IMR-90 (cell line): Measurements from ENCODE around the gene NXN. TPM values are rescaled to one million over a fixed set of nuclear protein-coding genes. Genes with fewer than 3 reads are reported as not detected.

Experiments
- ATAC-seq: fragments of 200-7000 bp; cut with Tn5 transposase; 2 replicates; pipeline ENCODE4 v1.9.1; 2020; ENCODE audit warnings: low read depth, mild to moderate bottlenecking, moderate library complexity
- BruUV-seq: library from RNA; stranded (reverse); fragments of 400-500 nt; replicated peaks from 2 replicates; lab custom pipeline; 2021; lab: Mats Ljungman, UMichigan
- CTCF ChIA-PET: fragments of 300-600 bp; formaldehyde crosslinking; extraction: SDS; loops from one replicate; lab custom pipeline; 2021; ENCODE audit warnings: antibody characterized with exemption; lab: Yijun Ruan, JAX
- POLR2A ChIA-PET: fragments of 300-600 bp; sonication (Branson Sonifier 250); formaldehyde crosslinking; loops from one replicate; lab custom pipeline; 2022; ENCODE audit warnings: antibody characterized with exemption; ENCODE audit not compliant: unreplicated experiment; lab: Charles Lee
- DNase-seq: peaks from one replicate; pipeline ENCODE4 v3.0.0; 2013
- H2AFZ ChIP-seq: replicated peaks from 2 replicates; pipeline ENCODE3; 2013; ENCODE audit warnings: low read length, mild to moderate bottlenecking; ENCODE audit not compliant: poor library complexity
- H2AK5ac ChIP-seq: 2 replicates; pipeline ENCODE4 v1.6.1; 2013; ENCODE audit warnings: low read depth, low read length, inconsistent platforms
- H2AK9ac ChIP-seq: replicated peaks from 2 replicates; pipeline ENCODE3; 2013; ENCODE audit warnings: mild to moderate bottlenecking, low read depth, low read length, moderate library complexity; ENCODE audit not compliant: poor library complexity
- H2BK120ac ChIP-seq: 2 replicates; pipeline ENCODE4 v1.6.1; 2013; ENCODE audit warnings: low read depth, low read length, inconsistent platforms
- H2BK15ac ChIP-seq: 3 replicates; pipeline ENCODE4 v1.6.1; 2013; ENCODE audit warnings: low read depth, low read length, inconsistent platforms
- H2BK20ac ChIP-seq: 2 replicates; pipeline ENCODE4 v1.6.1; 2013; ENCODE audit warnings: low read depth, mild to moderate bottlenecking, inconsistent platforms, low read length, moderate library complexity
- H2BK5ac ChIP-seq: 2 replicates; pipeline ENCODE4 v1.6.1; 2013; ENCODE audit warnings: mild to moderate bottlenecking, low read depth, low read length, inconsistent platforms; ENCODE audit not compliant: poor library complexity, severe bottlenecking
- H3K14ac ChIP-seq: replicated peaks from 2 replicates; pipeline ENCODE4 v1.6.1; 2013; ENCODE audit warnings: low read depth, low read length, inconsistent platforms
- H3K18ac ChIP-seq: 2 replicates; pipeline ENCODE4 v1.6.1; 2013; ENCODE audit warnings: low read depth, low read length, control low read depth
- H3K23ac ChIP-seq: 2 replicates; pipeline ENCODE4 v1.6.1; 2013; ENCODE audit warnings: low read depth, low read length, inconsistent platforms
- H3K27ac ChIP-seq: 2 replicates; pipeline ENCODE4 v1.5.1; 2013; ENCODE audit warnings: mild to moderate bottlenecking, control low read depth, low read length; ENCODE audit not compliant: insufficient read depth
- H3K27me3 ChIP-seq: 2 replicates; pipeline ENCODE4 v1.6.1; 2013; ENCODE audit warnings: low read length; ENCODE audit not compliant: control insufficient read depth, insufficient read depth
- H3K36me3 ChIP-seq: 2 replicates; pipeline ENCODE4 v1.6.1; 2013; ENCODE audit warnings: low read length, mixed read lengths; ENCODE audit not compliant: control insufficient read depth, insufficient read depth
- H3K4ac ChIP-seq: 2 replicates; pipeline ENCODE4 v1.6.1; 2013; ENCODE audit warnings: low read depth, low read length, inconsistent platforms
- H3K4me1 ChIP-seq: 2 replicates; pipeline ENCODE4 v1.6.1; 2013; ENCODE audit warnings: low read length, mixed read lengths; ENCODE audit not compliant: control insufficient read depth, insufficient read depth
- H3K4me2 ChIP-seq: 2 replicates; pipeline ENCODE4 v1.6.1; 2013; ENCODE audit warnings: low read depth, mild to moderate bottlenecking, control low read depth, low read length, moderate library complexity
- H3K4me3 ChIP-seq: 2 replicates; pipeline ENCODE4 v1.5.1; 2013; ENCODE audit warnings: low read depth, mild to moderate bottlenecking, control low read depth, low read length, moderate library complexity; ENCODE audit not compliant: insufficient read depth
- H3K56ac ChIP-seq: 2 replicates; pipeline ENCODE4 v1.6.1; 2013; ENCODE audit warnings: low read length, inconsistent platforms; ENCODE audit not compliant: insufficient read depth; ENCODE audit errors: extremely low read depth
- H3K79me1 ChIP-seq, 2 experiments: 2 replicates each; pipeline ENCODE4 v1.6.1; 2013; ENCODE audit warnings: low read length in 2 of 2, inconsistent platforms in 1 of 2, low read depth in 1 of 2
- H3K9ac ChIP-seq: 2 replicates; pipeline ENCODE4 v1.6.1; 2013; ENCODE audit warnings: low read depth, low read length, control low read depth
- H3K9me1 ChIP-seq: 2 replicates; pipeline ENCODE4 v1.6.1; 2013; ENCODE audit warnings: low read length, inconsistent platforms; ENCODE audit not compliant: insufficient read depth
- H3K9me3 ChIP-seq: 2 replicates; pipeline ENCODE4 v1.6.1; 2013; ENCODE audit warnings: low read length; ENCODE audit not compliant: control insufficient read depth, insufficient read depth
- H4K20me1 ChIP-seq: 2 replicates; pipeline ENCODE4 v1.6.1; 2013; ENCODE audit warnings: low read length, inconsistent platforms; ENCODE audit not compliant: insufficient read depth
- H4K5ac ChIP-seq: 2 replicates; pipeline ENCODE4 v1.6.1; 2013; ENCODE audit warnings: mild to moderate bottlenecking, low read depth, low read length, control low read depth
- H4K8ac ChIP-seq, 2 experiments: 2 replicates each; pipeline ENCODE4 v1.6.1; 2013; ENCODE audit warnings: low read depth in 2 of 2, low read length in 2 of 2, control low read depth in 1 of 2, inconsistent platforms in 1 of 2
- H4K91ac ChIP-seq: 2 replicates; pipeline ENCODE4 v1.6.1; 2013; ENCODE audit warnings: low read depth, low read length, inconsistent platforms; ENCODE audit not compliant: insufficient read depth
- BHLHE40 ChIP-seq: fragments of 150-350 bp; IDR thresholded peaks from 2 replicates; pipeline ENCODE4 v1.6.1; 2016; ENCODE audit warnings: mild to moderate bottlenecking, low read depth, low read length
- CEBPB ChIP-seq: IDR thresholded peaks from 2 replicates; pipeline ENCODE4 v1.6.1; 2012; ENCODE audit warnings: low read depth, low read length, improper control_type of control experiment
- CHD1 ChIP-seq: IDR thresholded peaks from 2 replicates; pipeline ENCODE4 v1.6.1; 2012; ENCODE audit warnings: low read depth, low read length, improper control_type of control experiment
- CTCF ChIP-seq: conservative IDR thresholded peaks from 2 replicates; pipeline ENCODE4 v1.5.1; 2012; ENCODE audit warnings: mild to moderate bottlenecking, low read depth, low read length, improper control_type of control experiment
- ELK1 ChIP-seq: fragments of 150-350 bp; IDR thresholded peaks from 2 replicates; pipeline ENCODE4 v1.6.1; 2016; ENCODE audit warnings: low read depth, mild to moderate bottlenecking, low read length, moderate library complexity, borderline replicate concordance
- FOS ChIP-seq: fragments of 150-350 bp; IDR thresholded peaks from 2 replicates; pipeline ENCODE4 v1.6.1; 2016; ENCODE audit warnings: low read depth, low read length
- MAFK ChIP-seq: IDR thresholded peaks from 2 replicates; pipeline ENCODE4 v1.6.1; 2012; ENCODE audit warnings: low read depth, low read length, improper control_type of control experiment
- MAZ ChIP-seq: IDR thresholded peaks from 2 replicates; pipeline ENCODE4 v1.6.1; 2012; ENCODE audit warnings: low read depth, mild to moderate bottlenecking, low read length, improper control_type of control experiment, moderate library complexity, borderline replicate concordance
- MXI1 ChIP-seq: IDR thresholded peaks from 2 replicates; pipeline ENCODE4 v1.6.1; 2012; ENCODE audit warnings: low read depth, mild to moderate bottlenecking, low read length, moderate library complexity, borderline replicate concordance
- NFE2L2 ChIP-seq: fragments of 150-350 bp; IDR thresholded peaks from 2 replicates; pipeline ENCODE4 v1.6.1; 2016; ENCODE audit warnings: low read depth, mild to moderate bottlenecking, low read length
- POLR2A ChIP-seq: IDR thresholded peaks from 2 replicates; pipeline ENCODE4 v1.6.1; 2012; ENCODE audit warnings: mild to moderate bottlenecking, low read depth, low read length
- RAD21 ChIP-seq: IDR thresholded peaks from 2 replicates; pipeline ENCODE4 v1.6.1; 2012; ENCODE audit warnings: low read length, improper control_type of control experiment
- RCOR1 ChIP-seq: IDR thresholded peaks from 2 replicates; pipeline ENCODE4 v1.6.1; 2012; ENCODE audit warnings: mild to moderate bottlenecking, low read length, improper control_type of control experiment; ENCODE audit not compliant: insufficient replicate concordance
- RFX5 ChIP-seq: IDR thresholded peaks from 2 replicates; pipeline ENCODE4 v1.8.0; 2012; ENCODE audit warnings: low read depth, mild to moderate bottlenecking, low read length, moderate library complexity
- SMC3 ChIP-seq: fragments of 150-350 bp; IDR thresholded peaks from 2 replicates; pipeline ENCODE4 v1.6.1; 2016; ENCODE audit warnings: low read depth, mild to moderate bottlenecking, antibody characterized with exemption, low read length, moderate library complexity
- WGBS, 2 experiments: methylation state at CpG; one replicate each; pipeline versions ENCODE4 v1.1.5 to v1.1.7; 2013; ENCODE audit warnings: missing lambda C conversion rate in 2 of 2; ENCODE audit not compliant: insufficient read length in 1 of 2; ENCODE audit errors: extremely low coverage in 2 of 2; 5-methylcytosine and 5-hydroxymethylcytosine counted together
- dilution Hi-C: fragments of 300-500 bp; cut with HindIII; formaldehyde crosslinking; loops from one replicate; pipeline ENCODE4 v1.14.3; 2018; ENCODE audit warnings: low sequenced_read_pairs; ENCODE audit not compliant: unreplicated experiment
- in situ Hi-C: fragments of 300-500 bp; cut with MboI; formaldehyde crosslinking; loops from 3 replicates; pipeline ENCODE4 v1.14.3; 2019; ENCODE audit warnings: low sequenced_read_pairs, inconsistent platforms, mixed read lengths
- intact Hi-C: fragments of 100-400 bp; cut with micrococcal nuclease; formaldehyde crosslinking; loops from 2 replicates; pipeline ENCODE4 v1.10.0; 2022
- polyA plus RNA-seq, 3 experiments: library from polyadenylated mRNA; depleted of rRNA; stranded (reverse); fragments of >200 nt; gene quantifications; 2 replicates each; pipeline ENCODE4 v1.2.3, GENCODE V29; 2012; ENCODE audit warnings: low replicate concordance in 1 of 3
- total RNA-seq: library from RNA; depleted of rRNA; stranded (reverse); fragments of >200 nt; gene quantifications from 2 replicates; pipeline ENCODE4 v1.2.3, GENCODE V29; 2012
- TF ChIP-seq, protein P1 (sequence below): fragments of 150-350 bp; IDR thresholded peaks from 2 replicates; pipeline ENCODE4 v1.6.1; 2017; ENCODE audit warnings: mild to moderate bottlenecking, antibody characterized with exemption, low read length, low read depth

NXN gene
- total and polyA plus RNA-seq, 2 of the 4 experiments (the other 2 are of a cell fraction): 52.5 to 116 TPM

DNA sequence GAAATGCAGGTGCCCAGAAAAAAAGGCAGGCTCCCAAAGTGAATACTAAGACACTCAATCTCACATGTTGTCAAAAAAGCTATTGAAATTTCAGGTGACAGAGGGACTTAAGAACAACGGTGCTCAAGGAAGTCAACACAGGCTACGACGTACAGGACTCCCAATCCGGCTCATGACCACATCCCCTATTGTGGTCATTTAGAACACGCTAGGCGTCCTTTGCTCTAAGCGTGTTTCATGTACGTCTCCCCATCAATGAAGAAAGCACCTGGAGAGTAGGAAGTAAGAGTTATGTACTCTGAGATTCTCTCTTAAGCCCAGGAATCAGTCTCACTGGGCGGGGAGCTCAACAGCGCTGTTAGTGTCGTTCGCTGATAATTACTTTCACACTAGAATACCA, 103.3 kb downstream of the NXN start:
- Histone ChIP-seq H2AK5ac (peak overlapping the region; percentile 33; the same call in 1 of the 2 replicates), H3K36me3 (peaks cover 2% of the 10 kb centered on the region; the same call in 1 of the 2 replicates), H3K9me3 (no peaks in the 10 kb centered on the region), H3K14ac (no peak overlapping the region), H2BK5ac (no peak overlapping the region), H3K9me1 (peaks cover 25% of the 10 kb centered on the region), H3K18ac (no peak overlapping the region), H4K5ac (no peak overlapping the region), H2BK120ac (no peak overlapping the region), H2BK20ac (no peak overlapping the region), H4K8ac (no peak overlapping the region), H3K4me1 (peaks cover 13% of the 10 kb centered on the region), H3K4me2 (no peak overlapping the region), H3K23ac (no peak overlapping the region), H3K4ac (no peak overlapping the region), H3K4me3 (no peak overlapping the region), H3K27ac (no peak overlapping the region), H3K9ac (no peak overlapping the region), H4K91ac (no peak overlapping the region), H2AFZ (no peak overlapping the region), H2BK15ac (no peak overlapping the region), H2AK9ac (no peak overlapping the region), H3K56ac (no peak overlapping the region), H4K20me1 (peaks cover 71% of the 10 kb centered on the region), H3K27me3 (no peaks in the 10 kb centered on the region), H3K79me1 (peaks cover 42 to 67% of the 10 kb centered on the region in 2 experiments)
- dilution Hi-C loops (no loop called here), intact Hi-C loops (no loop called here), in situ Hi-C loops (no loop called here)
- CTCF ChIA-PET: interaction anchor here (1.2 kb wide), 1 partner anchor 9 kb away, joined by 3 read pairs; no protein-coding TSS in a partner anchor
- WGBS, 2 experiments: 100% methylated on average over 3 of the region's 12 CpGs; no CpG with 5 or more reads in 1 of the 2 experiments
- TF ChIP-seq SMC3 (no peak), RCOR1 (no peak), ELK1 (no peak), MAZ (no peak), RAD21 (no peak), BHLHE40 (no peak), RFX5 (no peak), FOS (no peak), CEBPB (no peak), POLR2A (no peak), CHD1 (no peak), CTCF (no peak), MAFK (no peak), NFE2L2 (no peak), MXI1 (no peak)
- TF ChIP-seq, protein P1, sequence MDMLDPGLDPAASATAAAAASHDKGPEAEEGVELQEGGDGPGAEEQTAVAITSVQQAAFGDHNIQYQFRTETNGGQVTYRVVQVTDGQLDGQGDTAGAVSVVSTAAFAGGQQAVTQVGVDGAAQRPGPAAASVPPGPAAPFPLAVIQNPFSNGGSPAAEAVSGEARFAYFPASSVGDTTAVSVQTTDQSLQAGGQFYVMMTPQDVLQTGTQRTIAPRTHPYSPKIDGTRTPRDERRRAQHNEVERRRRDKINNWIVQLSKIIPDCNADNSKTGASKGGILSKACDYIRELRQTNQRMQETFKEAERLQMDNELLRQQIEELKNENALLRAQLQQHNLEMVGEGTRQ: no peak
- no peak for ATAC-seq
- BruUV-seq: no TSS peak
- POLR2A ChIA-PET: no interaction called here
- no peak for DNase-seq
